DOHH2 (cell line): ENCODE measurements around the gene CGB8.
"Not testable (repeated sequence)": the region's sequence is repeated elsewhere in the genome, so short reads cannot be mapped to it uniquely, and the experiment has no call there.

Source experiments
- H3F3A ChIP-seq: fragments of 200-600 bp; sonication (generic), shearing (Covaris generic); 2 replicates; pipeline ENCODE4 v1.6.0; 2016; ENCODE audit warnings: antibody characterized with exemption, mild to moderate bottlenecking; ENCODE audit not compliant: control insufficient read depth, insufficient read depth
- H3K27ac ChIP-seq: fragments of 200-600 bp; sonication (generic); 2 replicates; pipeline ENCODE4 v1.5.1; 2014; ENCODE audit warnings: low read depth, mild to moderate bottlenecking, low read length, moderate library complexity
- H3K27me3 ChIP-seq: fragments of 200-600 bp; sonication (generic); 2 replicates; pipeline ENCODE4 v1.6.1; 2014; ENCODE audit warnings: mild to moderate bottlenecking, low read length, mixed read lengths; ENCODE audit not compliant: control insufficient read depth
- H3K36me3 ChIP-seq: fragments of 200-600 bp; sonication (generic); 2 replicates; pipeline ENCODE4 v1.6.1; 2014; ENCODE audit warnings: mild to moderate bottlenecking, low read length, moderate library complexity, mixed read lengths; ENCODE audit not compliant: control insufficient read depth
- H3K4me1 ChIP-seq: fragments of 200-600 bp; sonication (generic); 2 replicates; pipeline ENCODE4 v1.6.1; 2014; ENCODE audit warnings: mild to moderate bottlenecking, low read length, mixed read lengths; ENCODE audit not compliant: control insufficient read depth
- H3K4me2 ChIP-seq: fragments of 200-600 bp; sonication (generic); 2 replicates; pipeline ENCODE4 v1.6.0; 2014; ENCODE audit warnings: mild to moderate bottlenecking, low read length, moderate library complexity
- H3K4me3 ChIP-seq: fragments of 200-600 bp; sonication (generic); 2 replicates; pipeline ENCODE4 v1.5.1; 2014; ENCODE audit warnings: mild to moderate bottlenecking, low read length, mixed read lengths
- H3K79me2 ChIP-seq: fragments of 200-600 bp; sonication (generic); 2 replicates; pipeline ENCODE4 v1.6.1; 2014; ENCODE audit warnings: mild to moderate bottlenecking, low read length, mixed read lengths; ENCODE audit not compliant: control insufficient read depth
- H3K9me2 ChIP-seq: fragments of 200-600 bp; sonication (generic); replicated peaks from 2 replicates; pipeline ENCODE4 v1.6.1; 2014; ENCODE audit warnings: mild to moderate bottlenecking, low read length, mixed read lengths; ENCODE audit not compliant: control insufficient read depth
- H3K9me3 ChIP-seq: fragments of 200-600 bp; sonication (generic); 2 replicates; pipeline ENCODE4 v1.6.1; 2014; ENCODE audit warnings: antibody characterized with exemption, low read length, mixed read lengths; ENCODE audit not compliant: control insufficient read depth, insufficient read depth
- H4K20me1 ChIP-seq: fragments of 200-600 bp; sonication (generic); 2 replicates; pipeline ENCODE4 v1.6.0; 2014; ENCODE audit warnings: low read depth, mild to moderate bottlenecking, antibody characterized with exemption, low read length, moderate library complexity; ENCODE audit not compliant: control insufficient read depth, insufficient read depth
- EZH2phosphoT487 ChIP-seq: fragments of 200-600 bp; sonication (generic); IDR thresholded peaks from 2 replicates; pipeline ENCODE4 v1.6.1; 2017; ENCODE audit warnings: borderline replicate concordance, mild to moderate bottlenecking, antibody characterized with exemption, low read length, moderate library complexity, mixed read lengths
- TF ChIP-seq, protein P1 (sequence below): fragments of 200-600 bp; sonication (generic); IDR thresholded peaks from one replicate; pipeline ENCODE4 v1.5.1; 2014; ENCODE audit warnings: antibody characterized with exemption, mild to moderate bottlenecking, low read depth, low read length; ENCODE audit not compliant: poor library complexity, severe bottlenecking

Gene CGB8

DNA sequence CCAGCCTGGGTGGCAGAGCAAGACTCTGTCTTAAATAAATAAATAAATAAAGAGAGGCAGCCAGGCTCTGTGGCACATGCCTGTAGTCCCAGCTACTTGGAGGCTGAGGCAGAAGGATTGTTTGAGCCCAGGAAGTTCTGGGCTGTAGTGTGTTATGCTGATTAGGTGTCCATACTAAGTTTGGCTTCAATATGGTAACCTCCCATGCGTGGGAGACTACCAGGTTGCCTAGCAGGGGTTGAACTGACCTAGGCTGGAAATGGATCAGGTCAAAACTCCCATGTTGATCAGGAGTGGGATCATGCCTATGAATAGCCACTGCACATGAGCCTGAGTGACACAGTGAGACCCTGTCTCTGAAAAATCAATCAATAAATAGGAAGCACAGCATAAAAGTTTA is 32.4 kb upstream of the CGB8 start:
- H3K36me3 ChIP-seq = peaks cover 10% of the 10 kb centered on the region
- no peaks in the 10 kb centered on the region for H3K9me3 ChIP-seq
- H3K27me3 ChIP-seq = no peaks in the 10 kb centered on the region
- H3F3A ChIP-seq = no peaks in the 10 kb centered on the region
- TF ChIP-seq, protein P1, sequence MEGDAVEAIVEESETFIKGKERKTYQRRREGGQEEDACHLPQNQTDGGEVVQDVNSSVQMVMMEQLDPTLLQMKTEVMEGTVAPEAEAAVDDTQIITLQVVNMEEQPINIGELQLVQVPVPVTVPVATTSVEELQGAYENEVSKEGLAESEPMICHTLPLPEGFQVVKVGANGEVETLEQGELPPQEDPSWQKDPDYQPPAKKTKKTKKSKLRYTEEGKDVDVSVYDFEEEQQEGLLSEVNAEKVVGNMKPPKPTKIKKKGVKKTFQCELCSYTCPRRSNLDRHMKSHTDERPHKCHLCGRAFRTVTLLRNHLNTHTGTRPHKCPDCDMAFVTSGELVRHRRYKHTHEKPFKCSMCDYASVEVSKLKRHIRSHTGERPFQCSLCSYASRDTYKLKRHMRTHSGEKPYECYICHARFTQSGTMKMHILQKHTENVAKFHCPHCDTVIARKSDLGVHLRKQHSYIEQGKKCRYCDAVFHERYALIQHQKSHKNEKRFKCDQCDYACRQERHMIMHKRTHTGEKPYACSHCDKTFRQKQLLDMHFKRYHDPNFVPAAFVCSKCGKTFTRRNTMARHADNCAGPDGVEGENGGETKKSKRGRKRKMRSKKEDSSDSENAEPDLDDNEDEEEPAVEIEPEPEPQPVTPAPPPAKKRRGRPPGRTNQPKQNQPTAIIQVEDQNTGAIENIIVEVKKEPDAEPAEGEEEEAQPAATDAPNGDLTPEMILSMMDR = no peak
- no peak for TF ChIP-seq EZH2phosphoT487
- peaks cover 6% of the 10 kb centered on the region for H4K20me1 ChIP-seq
- peaks cover 6% of the 10 kb centered on the region for H3K4me1 ChIP-seq
- no peak overlapping the region for H3K4me2 ChIP-seq
- no peak overlapping the region for H3K4me3 ChIP-seq
- peaks cover 10% of the 10 kb centered on the region for H3K79me2 ChIP-seq
- no peaks in the 10 kb centered on the region for H3K9me2 ChIP-seq
- H3K27ac ChIP-seq = no peak overlapping the region

DNA sequence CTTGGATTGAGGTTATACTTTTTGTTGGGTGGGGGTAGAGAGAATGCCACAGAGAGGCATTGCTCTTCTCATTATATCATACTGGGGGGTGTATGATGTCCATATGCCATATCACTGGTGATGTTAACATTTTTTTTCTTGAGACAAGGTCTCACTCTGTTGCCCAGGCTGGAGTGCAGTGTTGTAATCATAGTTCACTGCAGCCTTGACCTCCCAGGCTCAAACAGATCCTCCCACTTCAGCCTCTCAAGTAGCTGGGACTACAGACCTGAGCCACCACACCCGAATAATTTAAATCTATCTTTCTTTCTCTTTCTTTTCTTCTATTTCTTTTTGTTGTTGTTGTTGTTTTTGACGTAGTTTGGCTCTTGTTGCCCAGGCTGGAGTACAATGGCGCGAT is 31.5 kb upstream of the CGB8 start:
- Histone ChIP-seq H3K27ac (no peak overlapping the region), H3K36me3 (peaks cover under 1% of the 10 kb centered on the region; the same call in 1 of the 2 replicates), H3K9me2 (no peaks in the 10 kb centered on the region), H3K4me3 (no peak overlapping the region), H3K9me3 (no peaks in the 10 kb centered on the region), H3K27me3 (no peaks in the 10 kb centered on the region), H3F3A (no peaks in the 10 kb centered on the region), H3K4me1 (peaks cover 5% of the 10 kb centered on the region), H3K79me2 (peaks cover 2% of the 10 kb centered on the region), H3K4me2 (no peak overlapping the region), H4K20me1 (no peaks in the 10 kb centered on the region)
- TF ChIP-seq, protein P1 = no peak
- TF ChIP-seq EZH2phosphoT487 = no peak

DNA sequence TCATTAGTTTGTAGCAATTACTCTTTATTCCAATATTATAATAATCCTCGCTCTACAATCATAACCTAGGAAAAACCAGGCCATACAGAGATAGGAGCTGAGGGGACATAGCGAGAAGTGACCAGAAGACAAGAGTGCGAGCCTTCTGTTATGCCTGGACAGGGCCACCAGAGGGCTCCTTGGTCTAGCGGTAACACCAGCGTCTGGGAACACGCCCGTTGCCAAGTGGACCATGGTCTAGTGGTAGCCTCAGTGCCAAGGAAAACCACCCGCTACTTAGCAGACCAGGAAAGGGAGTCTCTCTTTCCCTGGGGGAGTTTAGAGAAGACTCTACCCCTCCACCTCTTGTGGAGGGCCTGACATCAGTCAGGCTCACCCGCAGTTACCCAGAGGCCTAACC is 26.0 kb upstream of the CGB8 start:
- H4K20me1 ChIP-seq, H3K4me2 ChIP-seq, H3K9me2 ChIP-seq, H3K4me3 ChIP-seq, H3K79me2 ChIP-seq, H3K36me3 ChIP-seq, H3K27ac ChIP-seq, H3K27me3 ChIP-seq, H3K9me3 ChIP-seq, H3K4me1 ChIP-seq, H3F3A ChIP-seq: not testable (repeated sequence)
- TF ChIP-seq, protein P1 = peak; percentile 21
